ENCODE results near the gene CNTN4. TPM values are rescaled to one million over a fixed set of nuclear protein-coding genes. Genes with fewer than 3 reads are reported as not detected.

The CNTN4 gene
- total RNA-seq, 1 donor from 2014 or later, result not detected

DNA sequence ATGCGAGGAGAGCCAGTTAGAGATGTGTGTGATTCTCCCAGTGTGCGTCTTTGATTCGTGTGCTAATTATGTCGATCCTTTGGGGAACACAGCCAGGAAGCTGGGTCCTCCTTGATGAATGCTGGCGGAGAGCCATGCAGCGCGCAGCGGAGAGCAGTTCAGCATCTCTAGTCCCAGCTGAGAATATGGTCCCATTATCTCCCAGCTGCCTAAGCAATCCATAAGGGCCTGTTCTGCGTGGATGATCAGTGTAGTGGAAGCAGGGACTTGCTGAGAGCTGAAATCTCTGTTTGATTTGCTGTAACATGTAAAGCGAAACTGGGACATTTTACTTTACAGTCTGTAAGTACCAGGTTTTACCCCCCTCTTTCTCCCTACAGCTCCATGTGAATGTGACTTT, 412.7 kb downstream of the CNTN4 start:
- intact Hi-C loops (cut with micrococcal nuclease), result no loop called here

DNA sequence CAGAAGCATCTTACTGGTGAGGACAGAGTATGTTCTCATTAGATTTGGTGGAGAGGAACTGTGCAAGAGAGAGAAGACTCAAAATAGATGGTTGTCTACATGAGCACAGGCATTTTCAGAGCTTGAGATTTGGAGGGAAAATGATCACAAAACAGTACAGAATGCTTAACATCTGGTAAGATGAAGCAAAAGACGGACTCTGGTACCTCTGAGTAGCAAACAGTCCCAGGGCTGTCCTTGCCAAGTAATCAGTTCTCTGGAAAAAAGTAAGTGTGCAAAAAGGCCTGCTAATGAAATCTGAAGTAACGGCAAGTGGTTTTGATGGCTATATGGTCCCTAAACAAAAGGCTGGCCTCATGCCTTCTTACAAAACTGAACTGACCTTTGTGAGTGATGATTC, 414.2 kb downstream of the CNTN4 start:
- intact Hi-C loops (cut with micrococcal nuclease), result no loop called here

DNA sequence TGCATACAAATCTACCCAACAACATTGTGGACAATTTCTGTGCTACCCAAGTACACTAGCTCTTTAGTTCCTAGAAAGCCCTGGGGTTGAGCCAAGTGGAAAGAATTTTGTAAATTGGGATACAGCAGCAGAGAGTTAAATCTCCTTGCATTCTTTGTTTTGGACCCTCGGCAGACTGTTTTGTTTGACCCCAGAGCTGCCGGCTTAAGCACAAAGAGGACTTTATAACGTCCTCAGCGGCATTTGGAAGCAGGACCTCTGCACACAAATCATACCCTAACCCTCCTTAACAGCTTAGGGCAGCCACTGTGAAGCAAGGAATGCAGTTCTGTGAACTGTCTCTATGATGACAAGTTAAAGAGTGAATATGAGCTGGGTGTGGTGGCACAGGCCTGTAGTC, 415.3 kb downstream of the CNTN4 start:
- intact Hi-C loops (cut with micrococcal nuclease), result no loop called here

DNA sequence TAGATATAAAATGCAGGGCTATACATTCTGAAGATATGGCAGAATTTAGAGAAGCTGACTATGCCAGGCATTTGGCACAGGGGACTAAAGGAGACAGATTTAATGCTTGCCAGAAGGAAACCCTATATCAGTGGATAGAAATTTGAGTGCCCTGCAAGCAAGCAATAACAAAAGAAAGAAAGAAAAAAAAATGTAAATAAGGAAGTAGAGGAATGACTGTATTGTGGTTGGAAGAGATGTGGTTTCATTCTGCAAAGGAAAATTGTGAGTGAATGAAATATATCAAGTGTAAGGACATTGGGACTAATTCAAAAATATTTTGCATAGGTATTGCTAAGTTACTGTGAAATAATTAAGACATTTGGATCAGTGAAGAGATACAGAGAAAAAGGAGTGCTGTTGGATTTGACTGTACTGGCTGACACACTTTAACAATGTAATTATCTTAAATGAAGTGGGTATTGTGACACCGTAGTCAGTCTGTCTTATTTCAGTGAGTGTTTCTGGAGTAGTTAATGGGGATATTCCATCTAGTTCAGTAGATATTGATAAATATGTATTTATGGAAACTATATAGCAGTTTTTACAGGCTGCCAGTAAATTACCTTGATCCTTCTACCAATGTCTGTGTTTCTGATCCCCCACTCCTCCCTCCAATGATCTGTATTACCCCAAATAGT, 418.2 kb downstream of the CNTN4 start:
- intact Hi-C loops (cut with micrococcal nuclease), result no loop called here

DNA sequence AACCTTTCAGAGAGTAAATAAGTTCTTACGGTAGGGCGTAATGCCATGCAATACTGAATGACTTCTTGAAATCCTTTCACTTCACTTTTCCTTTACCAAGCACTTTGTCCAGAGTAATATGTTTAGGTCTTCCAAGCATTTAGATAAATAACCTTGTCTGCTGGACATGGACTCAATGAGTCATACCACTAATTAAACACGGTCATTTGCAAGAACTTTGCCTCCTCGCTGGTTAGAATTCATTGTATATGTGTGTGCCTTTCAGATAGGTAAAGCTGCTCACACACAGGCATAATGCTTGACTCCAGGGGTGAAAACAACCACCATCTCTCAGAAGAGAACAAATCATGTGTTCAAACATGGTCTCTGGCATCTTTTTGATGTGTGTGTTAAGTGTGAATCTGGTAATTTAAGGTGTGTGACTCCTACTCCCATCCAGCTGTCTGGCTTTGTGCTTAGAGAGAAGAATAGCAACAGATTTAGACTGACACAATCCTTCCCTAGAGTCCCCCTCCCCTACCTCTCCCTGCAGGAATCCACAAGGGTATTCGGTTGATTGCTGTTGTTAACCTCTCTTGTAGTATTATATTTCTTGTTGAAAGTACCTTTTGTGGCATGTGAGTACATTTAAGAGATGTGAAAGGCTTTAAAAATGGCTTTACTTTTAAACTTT, 419.0 kb downstream of the CNTN4 start:
- intact Hi-C loops (cut with micrococcal nuclease), result no loop called here

DNA sequence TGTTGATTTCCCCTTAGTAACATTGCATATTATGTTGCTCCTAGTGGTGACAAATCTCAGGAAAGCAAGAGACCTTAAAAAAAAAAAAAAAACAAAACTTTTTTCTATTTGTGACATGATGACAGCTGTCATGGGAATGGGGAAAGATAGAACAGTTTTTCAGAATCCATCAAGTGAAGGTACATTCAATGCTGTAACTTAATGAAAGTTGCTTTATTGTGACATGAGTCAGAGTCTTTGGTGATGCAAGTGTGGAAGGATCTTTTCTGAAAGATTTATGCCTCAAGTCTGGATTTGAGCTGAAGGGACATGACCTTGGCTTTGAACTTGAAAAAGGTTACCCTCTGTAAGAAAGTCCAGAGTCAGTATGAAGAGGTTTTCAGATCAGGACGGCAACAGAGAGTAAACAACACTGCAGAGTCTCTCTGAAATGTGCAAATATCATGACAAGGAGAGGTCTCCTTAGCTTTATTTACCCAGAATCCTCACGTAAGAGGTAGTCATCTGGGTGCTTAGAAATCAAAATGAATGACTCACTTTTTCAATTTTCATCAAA, 424.7 kb downstream of the CNTN4 start:
- intact Hi-C loops (cut with micrococcal nuclease), result no loop called here

DNA sequence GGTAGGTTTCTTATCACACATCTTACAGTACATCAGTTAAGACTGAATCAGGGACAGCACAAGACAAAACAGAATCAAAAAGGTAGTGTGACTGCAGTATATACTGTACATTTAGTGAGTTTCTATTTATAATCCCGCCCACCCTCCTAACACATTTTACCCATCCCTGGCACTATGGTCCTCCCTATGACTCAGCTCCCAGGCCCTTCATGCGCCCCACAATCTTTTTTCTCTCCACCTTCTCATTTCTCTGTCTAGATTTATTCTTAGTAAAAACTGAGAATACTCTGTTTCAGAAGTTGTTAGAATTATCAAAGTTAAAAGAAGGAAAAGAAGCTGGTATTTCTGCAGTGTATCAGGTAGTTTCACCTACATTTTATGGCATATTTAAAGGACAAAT, 427.3 kb downstream of the CNTN4 start:
- intact Hi-C loops (cut with micrococcal nuclease), result no loop called here

DNA sequence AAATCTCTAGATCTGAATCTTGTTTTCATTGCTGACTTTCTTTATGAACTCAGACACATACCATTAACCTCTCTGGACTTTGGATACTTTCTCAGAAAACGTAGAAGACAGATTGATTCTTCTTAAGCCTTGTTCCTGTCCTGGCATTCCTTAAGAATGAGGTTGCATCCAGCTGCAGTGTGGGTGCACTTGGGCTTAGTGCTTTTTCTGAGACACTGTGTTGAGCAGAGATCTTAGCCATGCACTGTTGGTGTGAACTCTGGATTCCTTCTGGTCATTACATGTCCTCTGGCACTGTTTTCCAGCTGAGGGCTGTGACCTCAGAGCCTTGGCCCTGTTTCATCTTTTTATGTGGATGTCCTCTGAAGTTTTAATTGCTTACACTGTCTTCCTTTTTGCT, 428.3 kb downstream of the CNTN4 start:
- intact Hi-C loops (cut with micrococcal nuclease), result loop anchor here (1.0 kb wide), 1 partner anchor 8 kb away; no protein-coding TSS in a partner anchor

DNA sequence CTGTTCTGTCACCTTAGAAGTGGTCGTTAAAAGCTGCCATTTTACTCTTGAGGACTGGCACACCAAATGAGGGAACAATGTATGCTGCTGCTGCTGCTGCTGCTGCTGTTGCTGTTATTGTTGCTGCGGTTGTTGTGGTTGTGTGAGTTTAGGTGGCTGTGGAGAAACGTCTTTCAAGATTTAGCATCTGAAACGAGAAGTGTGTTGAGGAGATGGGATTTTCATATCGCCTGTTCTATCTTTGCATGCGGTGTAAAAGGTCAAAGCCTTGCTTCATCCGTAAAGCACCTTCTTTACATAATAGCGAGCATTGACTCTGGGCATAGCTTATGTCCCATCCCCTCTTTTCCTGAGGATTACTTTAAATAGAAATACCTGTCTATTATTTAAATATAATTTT, 428.7 kb downstream of the CNTN4 start:
- intact Hi-C loops (cut with micrococcal nuclease), result loop anchor here (1.0 kb wide), 1 partner anchor 8 kb away; no protein-coding TSS in a partner anchor

DNA sequence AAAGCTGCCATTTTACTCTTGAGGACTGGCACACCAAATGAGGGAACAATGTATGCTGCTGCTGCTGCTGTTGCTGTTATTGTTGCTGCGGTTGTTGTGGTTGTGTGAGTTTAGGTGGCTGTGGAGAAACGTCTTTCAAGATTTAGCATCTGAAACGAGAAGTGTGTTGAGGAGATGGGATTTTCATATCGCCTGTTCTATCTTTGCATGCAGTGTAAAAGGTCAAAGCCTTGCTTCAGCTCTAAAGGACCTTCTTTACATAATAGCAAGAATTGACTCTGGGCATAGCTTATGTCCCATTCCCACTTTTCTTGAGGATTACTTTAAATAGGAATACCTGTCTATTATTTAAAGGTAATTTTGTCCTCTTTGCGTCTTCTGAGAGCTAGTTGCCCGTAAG, 436.1 kb downstream of the CNTN4 start:
- intact Hi-C loops (cut with micrococcal nuclease), result loop anchor here (1.0 kb wide), 1 partner anchor 7 kb away; no protein-coding TSS in a partner anchor

DNA sequence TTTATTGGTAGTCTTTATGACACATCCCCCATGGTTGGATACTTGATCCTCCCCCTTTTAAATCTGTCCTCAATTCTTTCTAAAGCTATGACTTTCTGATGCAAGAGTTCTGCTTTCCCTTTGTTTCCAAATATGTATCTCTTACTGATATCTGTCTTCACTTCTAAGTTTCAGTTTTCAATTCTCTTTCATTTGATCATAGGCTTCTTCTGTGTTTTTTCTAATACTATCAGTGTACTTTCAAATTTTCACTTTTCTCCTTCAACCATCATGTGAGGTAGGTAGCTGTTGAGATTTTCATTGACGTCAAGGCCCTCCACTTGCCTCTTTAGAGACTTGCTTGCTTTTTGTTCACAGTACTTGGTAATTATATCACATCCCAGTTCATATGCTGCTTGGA, 436.5 kb downstream of the CNTN4 start:
- intact Hi-C loops (cut with micrococcal nuclease), result loop anchor here (1.0 kb wide), 1 partner anchor 8 kb away; no protein-coding TSS in a partner anchor

DNA sequence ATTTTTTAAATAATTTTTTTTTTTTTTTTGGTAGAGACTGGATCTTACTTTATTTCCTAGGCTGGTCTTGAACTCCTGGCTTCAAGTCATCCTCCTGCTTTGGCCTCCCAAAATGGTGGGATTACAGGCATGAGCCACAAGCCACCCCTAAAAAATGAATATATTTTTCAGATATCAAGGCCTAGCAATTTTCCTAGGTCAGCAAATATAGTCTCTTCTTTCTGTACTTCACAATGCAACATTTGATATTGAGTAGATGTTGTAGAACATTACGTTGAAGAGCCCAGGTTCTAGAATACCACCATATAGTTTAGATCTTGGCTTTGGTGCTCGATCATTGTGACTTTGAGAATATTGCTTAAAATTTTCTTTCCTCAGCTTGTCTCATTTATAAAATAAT, 437.9 kb downstream of the CNTN4 start:
- intact Hi-C loops (cut with micrococcal nuclease), result no loop called here

DNA sequence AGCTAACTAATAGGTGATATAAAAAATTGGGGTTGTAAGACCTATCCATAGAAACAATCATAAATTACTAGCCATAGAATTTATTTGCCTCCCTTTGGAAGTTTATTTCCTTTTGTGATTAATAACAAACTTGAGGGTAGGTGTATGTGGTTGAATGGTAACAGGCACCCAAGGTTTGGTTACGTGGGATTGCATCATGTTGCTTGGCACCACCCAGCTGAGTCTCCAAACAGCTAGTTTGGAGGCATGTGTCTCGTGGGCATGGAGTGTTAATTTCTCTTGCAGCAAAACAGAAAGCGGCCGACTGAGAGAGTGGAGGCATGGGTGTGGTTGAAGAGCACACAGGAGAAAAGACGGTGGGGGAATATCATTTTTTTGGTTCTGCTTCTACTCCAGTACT, 441.4 kb downstream of the CNTN4 start:
- intact Hi-C loops (cut with micrococcal nuclease), result no loop called here

DNA sequence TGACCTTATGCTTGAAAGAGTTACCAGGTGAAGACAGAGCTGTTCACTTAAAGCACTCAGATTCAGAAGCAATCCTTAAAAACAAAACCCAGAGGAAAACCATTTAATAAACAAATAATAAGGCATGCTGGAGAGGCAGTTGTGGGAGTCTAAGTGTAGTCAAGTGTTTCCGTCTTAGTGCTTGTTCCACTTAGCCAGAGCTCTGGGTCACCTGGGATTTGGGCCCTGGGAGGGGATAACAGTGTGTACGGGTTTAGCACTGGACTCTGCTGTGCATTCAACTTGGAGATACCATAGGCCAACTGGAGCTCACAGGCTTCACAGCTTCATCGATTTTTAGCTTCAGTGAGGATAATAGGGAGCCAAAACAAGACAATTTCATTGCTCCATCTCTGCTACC, 444.6 kb downstream of the CNTN4 start:
- intact Hi-C loops (cut with micrococcal nuclease), result no loop called here

DNA sequence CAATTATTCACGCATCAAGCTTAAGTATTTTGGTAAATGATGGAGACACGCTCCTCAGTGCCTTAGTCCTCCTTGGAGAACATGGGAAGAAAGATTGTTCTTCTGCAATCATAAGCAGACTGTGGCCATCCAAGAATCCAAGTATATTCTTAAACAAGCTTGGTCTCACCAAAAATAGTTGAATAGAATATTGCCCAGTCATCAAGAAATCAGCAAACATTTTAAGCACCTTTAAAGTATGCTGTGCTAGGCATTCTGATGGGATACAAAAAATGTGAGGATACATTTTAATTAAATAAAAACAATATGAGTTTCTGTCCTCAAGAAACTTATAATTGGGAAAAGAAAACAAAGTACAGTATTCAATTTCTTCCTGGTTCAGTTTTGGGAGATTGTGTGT, 445.5 kb downstream of the CNTN4 start:
- intact Hi-C loops (cut with micrococcal nuclease), result no loop called here

DNA sequence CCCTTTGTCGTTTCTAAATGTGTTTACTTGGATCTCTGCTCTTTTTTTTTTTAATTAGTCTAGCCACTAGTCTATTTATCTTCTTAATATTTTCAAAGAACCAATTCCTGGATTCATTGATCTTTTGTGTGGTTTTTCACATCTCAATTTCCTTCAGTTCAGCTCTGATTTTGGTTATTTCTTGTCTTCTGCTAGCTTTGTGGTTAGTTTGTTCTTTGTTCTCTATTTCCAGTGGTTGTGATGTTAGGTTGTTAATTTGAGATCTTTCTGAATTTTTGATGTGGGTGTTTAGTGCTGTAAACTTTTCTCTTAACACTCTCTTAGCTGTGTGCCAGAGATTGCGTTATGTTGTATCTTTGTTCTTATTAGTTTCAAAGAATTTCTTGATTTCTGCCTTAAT, 446.1 kb downstream of the CNTN4 start:
- intact Hi-C loops (cut with micrococcal nuclease), result no loop called here

DNA sequence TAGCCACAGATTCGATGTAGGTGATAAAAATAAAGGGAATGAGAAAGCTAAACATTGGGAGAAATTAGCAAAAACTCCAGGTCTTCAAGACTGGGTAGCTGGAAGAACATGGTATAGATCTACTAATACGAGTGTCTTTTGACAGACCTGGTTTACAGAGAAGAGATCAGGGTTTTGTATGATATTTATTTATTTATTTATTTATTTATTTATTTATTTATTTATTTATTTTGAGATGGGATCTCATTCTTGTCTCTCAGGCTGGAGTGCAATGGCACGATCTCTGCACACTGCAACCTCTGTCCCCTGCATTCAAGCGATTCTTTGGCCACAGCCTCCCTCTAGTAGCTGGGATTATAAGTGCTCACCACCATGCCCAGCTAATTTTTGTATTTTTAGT, 448.4 kb downstream of the CNTN4 start:
- intact Hi-C loops (cut with micrococcal nuclease), result no loop called here

DNA sequence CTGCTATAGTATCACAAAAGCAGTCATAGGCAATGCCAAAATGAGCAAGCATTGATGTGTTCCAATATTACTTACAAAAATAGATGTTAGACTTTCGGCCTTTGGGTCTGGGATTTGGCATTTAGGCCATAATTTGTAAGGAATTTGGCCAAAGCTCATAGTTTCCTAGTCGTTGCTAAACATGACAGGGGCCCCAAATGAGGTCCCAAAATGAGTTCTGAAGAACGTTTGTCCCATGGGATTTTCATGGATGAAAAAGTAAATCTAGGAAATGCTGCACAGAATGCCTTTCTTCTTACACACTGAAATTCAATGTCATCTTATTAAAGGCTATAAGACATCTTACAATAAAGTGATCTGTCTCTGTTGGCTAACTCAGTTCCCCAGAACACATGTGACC, 456.0 kb downstream of the CNTN4 start:
- intact Hi-C loops (cut with micrococcal nuclease), result no loop called here

DNA sequence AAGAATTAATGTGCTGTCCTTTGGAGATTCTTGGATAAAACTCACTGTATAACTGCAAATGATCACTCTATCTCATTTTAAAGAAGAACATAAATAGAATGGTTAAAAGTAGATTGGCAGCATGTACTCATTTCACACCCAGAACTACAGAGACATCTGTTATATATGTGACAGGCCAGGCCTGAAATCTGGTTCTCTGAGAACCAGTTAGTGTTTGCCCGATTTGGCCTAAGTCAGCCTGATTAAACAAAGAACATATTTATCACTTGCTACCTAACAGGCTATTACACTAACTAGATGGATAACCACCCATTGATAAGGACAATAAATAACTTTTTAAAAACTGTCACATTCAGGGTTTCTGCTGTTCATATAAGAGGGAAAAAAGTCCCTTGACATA, 460.1 kb downstream of the CNTN4 start:
- intact Hi-C loops (cut with micrococcal nuclease), result no loop called here

DNA sequence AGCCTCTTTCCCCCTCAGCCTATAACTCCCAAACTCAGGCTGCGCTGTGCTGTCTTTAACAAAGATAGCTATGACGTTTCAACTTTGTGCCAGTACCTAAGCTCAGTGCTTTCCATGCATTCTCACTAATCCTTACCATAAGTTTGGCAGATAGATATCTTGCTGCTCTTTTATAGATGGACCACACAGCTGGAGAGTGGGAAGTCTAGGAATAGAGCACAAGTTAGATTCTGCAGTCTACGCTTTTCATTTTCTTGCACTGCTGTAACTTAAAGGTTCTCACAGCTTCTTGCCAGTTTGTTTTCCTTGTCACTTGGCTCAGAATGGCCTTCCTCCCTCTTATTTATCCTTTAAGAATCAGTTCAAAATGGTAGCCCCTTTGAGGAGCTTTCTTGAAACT, 468.8 kb downstream of the CNTN4 start:
- intact Hi-C loops (cut with micrococcal nuclease), result no loop called here

DNA sequence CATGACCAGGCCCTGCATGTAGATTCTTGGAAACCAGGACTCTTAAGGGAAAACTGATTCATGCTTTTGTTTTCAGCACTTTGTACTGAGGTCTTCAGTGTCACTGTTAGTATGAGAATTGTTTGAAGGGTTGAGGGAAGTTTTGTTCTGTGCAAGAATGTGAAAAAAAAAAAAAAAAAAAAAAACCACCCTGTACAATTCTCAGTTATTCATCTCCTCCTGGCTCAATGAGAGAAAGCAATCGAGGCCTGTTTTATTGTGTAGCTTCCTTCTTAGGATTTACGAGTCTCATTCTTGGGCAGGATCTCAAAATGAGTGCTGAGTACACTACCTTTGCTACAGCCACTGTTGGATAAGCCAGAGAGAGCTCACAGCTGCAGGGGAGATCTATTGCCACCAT, 469.5 kb downstream of the CNTN4 start:
- intact Hi-C loops (cut with micrococcal nuclease), result no loop called here

DNA sequence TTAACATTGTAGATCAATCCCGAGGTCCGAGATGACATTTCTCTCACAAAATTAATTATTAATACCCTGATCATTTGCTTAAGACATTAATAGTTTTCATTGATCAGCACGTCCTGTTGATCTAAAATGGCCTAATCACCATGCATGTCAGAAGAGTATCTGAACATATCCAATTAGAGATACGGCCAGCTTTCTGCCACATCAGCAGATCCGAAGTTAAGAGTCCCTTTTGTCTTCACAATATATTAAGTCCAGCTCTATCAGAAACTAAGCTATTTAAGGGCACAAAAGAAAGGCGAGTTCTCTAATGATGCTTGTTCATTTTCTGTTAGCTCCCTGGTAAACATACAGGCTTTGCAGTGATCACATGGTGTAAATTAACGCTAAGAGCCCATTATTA, 470.3 kb downstream of the CNTN4 start:
- intact Hi-C loops (cut with micrococcal nuclease), result no loop called here

DNA sequence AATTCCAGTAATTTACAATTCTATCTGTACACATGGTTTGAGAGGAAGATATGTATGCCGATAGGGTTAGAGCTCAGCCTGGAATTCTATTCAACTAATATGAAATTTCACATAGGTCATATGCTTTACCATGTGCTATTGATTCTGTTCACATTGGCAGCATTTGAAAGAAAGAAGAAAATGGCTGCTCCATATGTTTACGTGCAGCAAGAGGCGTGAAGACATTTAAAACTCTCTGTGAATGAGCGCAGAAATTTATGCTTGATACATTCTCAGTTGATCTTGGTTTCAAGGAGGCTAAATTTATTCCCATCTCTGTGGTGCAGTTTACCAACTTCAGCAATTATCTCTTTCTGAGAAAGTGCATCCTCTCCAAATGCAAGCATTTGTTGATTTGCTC, 478.9 kb downstream of the CNTN4 start:
- intact Hi-C loops (cut with micrococcal nuclease), result no loop called here

Measured in T-helper 1 cell treated with Interleukin-12 subunit alpha and Interleukin-12 subunit beta and Interleukin-4 antibody, amounts not matched to agents 30 ng/mL and 1 ng/mL, for 36 hours (primary cell).